ENCODE data around the gene DUSP28. TPM values are rescaled to one million over a fixed set of nuclear protein-coding genes. Genes with fewer than 3 reads are reported as not detected.
A peak's percentile ranks its signal among the peaks of the same experiment; 100 is the strongest.

DUSP28 gene
- total and polyA plus RNA-seq, 7 donors: 6.6 to 18.1 (median 12.6) TPM

DNA sequence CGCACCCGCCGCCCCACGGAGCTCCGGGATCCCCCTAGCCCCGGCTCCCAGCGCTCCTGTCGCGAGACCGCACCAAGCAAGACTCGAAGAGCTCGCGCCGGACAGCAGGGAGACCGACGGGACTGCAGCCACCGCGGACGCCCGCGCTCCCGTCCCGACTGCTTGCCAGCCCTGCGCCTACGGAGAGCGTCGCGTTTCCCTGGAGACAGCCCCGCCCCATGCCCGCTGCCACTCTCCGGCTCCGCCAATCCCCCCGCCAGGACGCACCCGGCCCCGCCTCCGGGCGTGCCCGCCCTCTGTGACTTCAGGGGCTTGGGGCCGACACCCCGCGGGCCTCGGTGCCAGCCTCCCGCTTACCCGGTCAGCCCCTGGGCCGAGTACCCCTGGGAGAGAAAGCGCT is 2.3 kb upstream of the DUSP28 start, which contains the start of gene ANKMY1:
ANKMY1 (minus strand) TSS at position 181 of the 400 bp plus-strand sequence. CDS start 653 bp downstream, outside the sequence.
- ATAC-seq: peak; percentile 18 to 30 (median 24)
- Histone ChIP-seq H3K4me1 (peaks cover 42% of the 10 kb centered on the region), H3K4me3 (peak within 1 kb of the TSS; percentile 64)

DNA sequence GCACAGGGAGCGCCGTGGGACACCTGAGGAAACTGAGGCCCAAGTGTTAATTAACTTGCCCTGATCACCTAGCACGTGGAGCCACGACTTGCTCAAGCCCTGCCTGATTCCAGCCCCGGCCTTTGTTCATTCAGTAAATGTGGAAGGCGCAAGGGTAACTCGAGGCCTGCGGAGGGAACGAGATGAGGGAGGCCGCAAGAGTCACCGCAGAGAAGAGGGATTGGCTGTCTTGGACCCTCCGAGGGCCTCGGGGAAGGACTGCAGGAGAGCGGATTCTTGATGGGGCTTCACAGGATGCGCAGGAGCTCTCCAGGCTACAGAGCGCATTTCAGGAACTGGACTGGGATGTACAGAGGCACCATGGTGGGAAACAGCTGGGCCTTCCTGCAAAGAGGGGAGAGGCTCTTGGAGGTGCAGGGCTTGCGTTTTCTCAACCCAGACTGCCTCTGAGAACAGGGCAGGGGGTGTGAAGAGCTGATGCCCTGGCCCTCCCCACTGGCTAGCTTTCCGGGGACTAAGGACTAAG is 1.9 kb upstream of the DUSP28 start:
- DNase-seq (peak in 1 of 2 donors; percentile 16), ATAC-seq (no peak)
- TF ChIP-seq, protein P1, sequence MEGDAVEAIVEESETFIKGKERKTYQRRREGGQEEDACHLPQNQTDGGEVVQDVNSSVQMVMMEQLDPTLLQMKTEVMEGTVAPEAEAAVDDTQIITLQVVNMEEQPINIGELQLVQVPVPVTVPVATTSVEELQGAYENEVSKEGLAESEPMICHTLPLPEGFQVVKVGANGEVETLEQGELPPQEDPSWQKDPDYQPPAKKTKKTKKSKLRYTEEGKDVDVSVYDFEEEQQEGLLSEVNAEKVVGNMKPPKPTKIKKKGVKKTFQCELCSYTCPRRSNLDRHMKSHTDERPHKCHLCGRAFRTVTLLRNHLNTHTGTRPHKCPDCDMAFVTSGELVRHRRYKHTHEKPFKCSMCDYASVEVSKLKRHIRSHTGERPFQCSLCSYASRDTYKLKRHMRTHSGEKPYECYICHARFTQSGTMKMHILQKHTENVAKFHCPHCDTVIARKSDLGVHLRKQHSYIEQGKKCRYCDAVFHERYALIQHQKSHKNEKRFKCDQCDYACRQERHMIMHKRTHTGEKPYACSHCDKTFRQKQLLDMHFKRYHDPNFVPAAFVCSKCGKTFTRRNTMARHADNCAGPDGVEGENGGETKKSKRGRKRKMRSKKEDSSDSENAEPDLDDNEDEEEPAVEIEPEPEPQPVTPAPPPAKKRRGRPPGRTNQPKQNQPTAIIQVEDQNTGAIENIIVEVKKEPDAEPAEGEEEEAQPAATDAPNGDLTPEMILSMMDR (IDR thresholded peaks at IDR 0.05): no peak
- 77 to 80% (median 78%) methylated on average over 18 of the region's 18 CpGs for WGBS, 3 donors
- H3K27me3 ChIP-seq (ENCODE audit: insufficient read depth in 3 of 3, low read length in 2 of 3): no peaks in the 10 kb centered on the region
- intact Hi-C loops (cut with DNase I): no loop called here
- peak overlapping the region; percentile 64 for H3K4me3 ChIP-seq
- H3K27ac ChIP-seq: no peak overlapping the region
- peaks cover 42% of the 10 kb centered on the region for H3K4me1 ChIP-seq
- H3K9me3 ChIP-seq: no peaks in the 10 kb centered on the region
- peaks cover 0 to 21% of the 10 kb centered on the region in 2 donors for H3K36me3 ChIP-seq (ENCODE audit: insufficient read depth in 1 of 2, low read depth in 1 of 2)

More for the DNA sequence above, 2.3 kb upstream of the DUSP28 start, which contains the start of gene ANKMY1:
- no peaks in the 10 kb centered on the region for H3K9me3 ChIP-seq
- DNase-seq: peak; percentile 77 to 86
- H3K36me3 ChIP-seq (ENCODE audit: insufficient read depth in 1 of 2, low read depth in 1 of 2): peaks cover 0 to 18% of the 10 kb centered on the region in 2 donors
- H3K27ac ChIP-seq: no peak within 1 kb of the TSS
- intact Hi-C loops (cut with DNase I): no loop called here
- 3 to 5% (median 4%) methylated on average over 34 to 47 of the region's 47 CpGs for WGBS, 3 donors
- TF ChIP-seq, protein P1 (IDR thresholded peaks at IDR 0.05): no peak
- H3K27me3 ChIP-seq (ENCODE audit: insufficient read depth in 3 of 3, low read length in 2 of 3): no peaks in the 10 kb centered on the region

DNA sequence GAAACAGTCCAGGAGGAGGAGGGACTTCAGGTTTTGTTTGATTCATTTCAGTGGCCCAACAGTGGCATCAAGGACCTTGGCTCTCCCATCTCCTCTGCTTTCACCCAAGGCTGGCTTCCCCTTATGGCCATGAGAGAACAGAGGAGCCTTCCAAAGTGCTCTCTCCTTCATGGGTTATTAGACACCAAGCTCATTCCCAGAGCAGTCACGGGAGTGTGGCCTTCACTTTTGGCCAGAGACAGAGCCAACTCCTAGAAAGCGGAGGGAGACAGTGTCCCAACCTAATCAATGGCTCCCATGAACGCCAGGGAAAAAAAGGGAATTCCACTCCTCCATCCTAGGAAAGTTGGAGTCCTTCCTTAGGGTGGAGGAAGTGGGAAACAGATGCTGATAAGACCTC is 871 bp upstream of the DUSP28 start:
- no peaks in the 10 kb centered on the region for H3K27me3 ChIP-seq (ENCODE audit: insufficient read depth in 3 of 3, low read length in 2 of 3)
- no peak for ATAC-seq
- H3K27ac ChIP-seq: no peak overlapping the region
- intact Hi-C loops (cut with DNase I): no loop called here
- no peak for DNase-seq
- H3K9me3 ChIP-seq: no peaks in the 10 kb centered on the region
- 70 to 83% (median 72%) methylated on average over 3 of the region's 3 CpGs for WGBS, 3 donors
- H3K36me3 ChIP-seq (ENCODE audit: insufficient read depth in 1 of 2, low read depth in 1 of 2): peaks cover 0 to 22% of the 10 kb centered on the region in 2 donors
- H3K4me3 ChIP-seq: peak overlapping the region; percentile 84
- peaks cover 42% of the 10 kb centered on the region for H3K4me1 ChIP-seq
- TF ChIP-seq, protein P1 (IDR thresholded peaks at IDR 0.05): no peak

DNA sequence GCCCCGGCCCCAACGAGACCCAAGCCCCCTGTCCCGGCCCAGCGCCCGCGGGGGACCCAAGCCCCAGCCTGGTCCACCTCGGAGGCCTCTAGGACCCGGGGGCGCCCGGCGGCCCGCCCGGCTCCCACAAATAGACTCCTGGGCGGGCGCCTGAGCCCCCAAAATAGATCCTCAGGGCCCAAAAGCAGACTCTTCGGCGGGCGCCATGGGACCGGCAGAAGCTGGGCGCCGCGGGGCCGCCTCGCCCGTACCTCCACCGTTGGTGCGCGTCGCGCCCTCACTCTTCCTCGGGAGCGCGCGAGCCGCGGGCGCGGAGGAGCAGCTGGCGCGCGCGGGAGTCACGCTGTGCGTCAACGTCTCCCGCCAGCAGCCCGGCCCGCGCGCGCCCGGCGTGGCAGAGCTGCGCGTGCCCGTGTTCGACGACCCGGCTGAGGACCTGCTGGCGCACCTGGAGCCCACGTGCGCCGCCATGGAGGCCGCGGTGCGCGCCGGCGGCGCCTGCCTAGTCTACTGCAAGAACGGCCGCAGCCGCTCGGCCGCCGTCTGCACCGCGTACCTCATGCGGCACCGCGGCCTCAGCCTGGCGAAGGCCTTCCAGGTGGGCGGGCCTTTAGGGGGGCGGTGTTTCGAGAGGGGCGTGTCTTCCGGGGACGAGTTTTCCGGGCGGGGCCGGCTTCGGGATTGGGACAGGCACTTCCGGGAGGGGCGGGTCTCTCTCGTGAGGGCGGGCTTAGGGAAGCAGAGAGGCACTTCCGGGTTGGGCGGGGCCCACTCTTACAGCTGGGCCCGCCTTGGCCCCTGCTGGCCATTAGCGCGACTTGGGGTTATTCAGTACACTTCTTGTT is 545 bp downstream of the DUSP28 start:
- WGBS, 3 donors: 0 to 1% (median 1%) methylated on average over 64 to 101 of the region's 101 CpGs
- ATAC-seq (peak; percentile 86 to 89 (median 87)), DNase-seq (peak; percentile 100)
- H3K4me3 ChIP-seq: peak overlapping the region; percentile 84
- no peaks in the 10 kb centered on the region for H3K27me3 ChIP-seq (ENCODE audit: insufficient read depth in 3 of 3, low read length in 2 of 3)
- peak overlapping the region; percentile 100 for H3K27ac ChIP-seq
- H3K36me3 ChIP-seq (ENCODE audit: insufficient read depth in 1 of 2, low read depth in 1 of 2): peaks cover 0 to 21% of the 10 kb centered on the region in 2 donors
- intact Hi-C loops (cut with DNase I): no loop called here
- TF ChIP-seq, protein P1 (IDR thresholded peaks at IDR 0.05): peak; percentile 26
- H3K9me3 ChIP-seq: no peaks in the 10 kb centered on the region
- peaks cover 51% of the 10 kb centered on the region for H3K4me1 ChIP-seq

Data from psoas muscle (tissue), 8 donors.